Measurements from ENCODE around the gene PHKA2.

PHKA2 gene

DNA sequence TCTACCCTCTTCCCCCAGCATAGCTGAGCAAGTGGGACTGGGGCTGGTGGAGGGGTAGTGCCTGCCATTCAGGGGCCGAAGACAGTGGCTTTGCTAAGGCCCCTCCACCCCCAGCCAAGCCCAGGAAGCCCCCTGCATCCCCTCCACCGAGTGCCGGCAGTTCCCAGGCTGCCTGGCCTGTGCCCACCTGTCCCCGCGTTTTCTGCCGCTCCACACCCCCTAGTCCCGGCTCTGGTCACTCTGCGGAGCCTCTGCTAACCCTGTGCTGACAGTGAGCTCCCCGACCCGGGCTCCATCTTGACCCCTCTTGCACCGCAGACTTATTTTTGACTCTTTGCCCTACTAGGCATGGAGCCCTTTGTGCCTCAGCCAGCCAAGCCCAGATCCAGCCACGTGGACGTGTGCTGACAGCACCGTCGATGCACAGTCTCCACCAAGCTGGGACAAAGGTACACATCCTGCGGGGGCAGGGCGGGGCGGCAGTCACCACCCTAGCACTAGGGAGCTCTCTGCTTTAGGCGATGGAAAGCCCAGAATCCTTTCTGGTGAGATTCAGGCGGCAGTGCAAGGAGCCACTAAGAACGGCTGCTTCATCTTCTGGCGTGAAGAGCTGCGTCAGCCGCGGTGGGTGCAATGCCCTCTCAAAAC is 96.6 kb downstream of the PHKA2 start:
- TF ChIP-seq EZH2phosphoT487 (IDR thresholded peaks at IDR 0.05; ENCODE audit: low read depth): no peak
- TF ChIP-seq, protein P1, sequence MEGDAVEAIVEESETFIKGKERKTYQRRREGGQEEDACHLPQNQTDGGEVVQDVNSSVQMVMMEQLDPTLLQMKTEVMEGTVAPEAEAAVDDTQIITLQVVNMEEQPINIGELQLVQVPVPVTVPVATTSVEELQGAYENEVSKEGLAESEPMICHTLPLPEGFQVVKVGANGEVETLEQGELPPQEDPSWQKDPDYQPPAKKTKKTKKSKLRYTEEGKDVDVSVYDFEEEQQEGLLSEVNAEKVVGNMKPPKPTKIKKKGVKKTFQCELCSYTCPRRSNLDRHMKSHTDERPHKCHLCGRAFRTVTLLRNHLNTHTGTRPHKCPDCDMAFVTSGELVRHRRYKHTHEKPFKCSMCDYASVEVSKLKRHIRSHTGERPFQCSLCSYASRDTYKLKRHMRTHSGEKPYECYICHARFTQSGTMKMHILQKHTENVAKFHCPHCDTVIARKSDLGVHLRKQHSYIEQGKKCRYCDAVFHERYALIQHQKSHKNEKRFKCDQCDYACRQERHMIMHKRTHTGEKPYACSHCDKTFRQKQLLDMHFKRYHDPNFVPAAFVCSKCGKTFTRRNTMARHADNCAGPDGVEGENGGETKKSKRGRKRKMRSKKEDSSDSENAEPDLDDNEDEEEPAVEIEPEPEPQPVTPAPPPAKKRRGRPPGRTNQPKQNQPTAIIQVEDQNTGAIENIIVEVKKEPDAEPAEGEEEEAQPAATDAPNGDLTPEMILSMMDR (IDR thresholded peaks at IDR 0.05; ENCODE audit: low read depth, low read length): no peak
- Histone ChIP-seq H3K79me2 (ENCODE audit: low read length) (no peaks in the 10 kb centered on the region), H3K4me3 (ENCODE audit: low read length) (no peak overlapping the region), H3K9ac (ENCODE audit: low read length) (no peak overlapping the region), H4K20me1 (ENCODE audit: insufficient read depth, low read length) (no peaks in the 10 kb centered on the region), H3K36me3 (replicated peaks; ENCODE audit: low read depth, low read length) (no peaks in the 10 kb centered on the region), H2AFZ (ENCODE audit: low read depth, low read length) (no peak overlapping the region), H3K4me2 (ENCODE audit: low read length) (peak overlapping the region; percentile 93; the same call in 1 of the 2 replicates), H3K27me3 (ENCODE audit: low read depth, low read length) (no peaks in the 10 kb centered on the region), H3K27ac (ENCODE audit: low read length) (no peak overlapping the region), H3K9me3 (ENCODE audit: insufficient read depth, low read length) (no peaks in the 10 kb centered on the region), H3K4me1 (ENCODE audit: low read length) (peaks cover 11% of the 10 kb centered on the region; the same call in 1 of the 2 replicates)

DNA sequence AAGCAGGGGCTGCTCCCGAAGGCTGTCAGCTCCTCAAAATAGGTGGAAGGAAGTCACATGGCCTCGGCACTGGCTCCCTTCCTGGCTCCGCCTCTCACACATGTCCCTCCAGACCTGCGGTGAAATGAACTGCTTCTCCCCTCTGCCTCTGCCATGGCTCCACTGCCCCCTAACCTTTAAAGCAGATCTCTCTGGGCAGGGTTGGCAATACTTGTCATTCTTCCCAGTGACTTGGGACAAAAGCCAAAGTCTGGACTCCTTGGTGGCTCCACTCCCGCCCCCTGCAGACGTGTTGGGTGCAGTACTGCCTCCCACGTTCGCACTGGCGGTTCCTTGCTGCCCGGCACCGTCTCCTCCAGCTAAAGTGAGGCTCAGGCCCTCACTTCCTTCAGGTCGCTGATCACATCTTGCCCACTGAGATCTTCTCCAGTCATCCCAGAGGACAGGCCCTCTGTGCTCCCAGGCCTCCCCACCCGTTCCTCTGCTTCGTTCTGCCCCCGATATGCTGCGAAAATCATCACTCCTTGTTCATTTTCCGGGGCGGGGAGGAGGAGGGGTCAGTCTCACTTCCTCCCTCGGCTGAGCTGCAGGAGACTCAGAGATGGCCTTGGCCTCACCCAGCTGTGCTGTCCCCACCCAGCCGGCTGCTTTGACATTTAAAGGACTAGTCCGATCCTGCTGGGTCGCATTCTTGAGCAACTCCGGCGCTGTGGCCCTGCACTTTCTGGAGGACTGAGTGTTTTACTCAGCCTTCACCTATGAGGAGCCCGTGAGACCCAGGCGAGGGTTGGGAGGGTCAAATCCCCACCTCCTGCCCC is 97.4 kb downstream of the PHKA2 start:
- H3K27me3 ChIP-seq (ENCODE audit: low read depth, low read length): no peaks in the 10 kb centered on the region
- no peaks in the 10 kb centered on the region for H3K9me3 ChIP-seq (ENCODE audit: insufficient read depth, low read length)
- peaks cover 11% of the 10 kb centered on the region; the same call in 1 of the 2 replicates for H3K4me1 ChIP-seq (ENCODE audit: low read length)
- peak overlapping the region; percentile 93 for H3K4me2 ChIP-seq (ENCODE audit: low read length)
- peak overlapping the region; percentile 69 for H2AFZ ChIP-seq (ENCODE audit: low read depth, low read length)
- H3K4me3 ChIP-seq (ENCODE audit: low read length): peak overlapping the region; percentile 69
- H3K79me2 ChIP-seq (ENCODE audit: low read length): no peaks in the 10 kb centered on the region
- no peak overlapping the region for H3K27ac ChIP-seq (ENCODE audit: low read length)
- H3K36me3 ChIP-seq (replicated peaks; ENCODE audit: low read depth, low read length): no peaks in the 10 kb centered on the region
- TF ChIP-seq, protein P1 (IDR thresholded peaks at IDR 0.05; ENCODE audit: low read depth, low read length): peak; percentile 53
- TF ChIP-seq EZH2phosphoT487 (IDR thresholded peaks at IDR 0.05; ENCODE audit: low read depth): no peak
- H3K9ac ChIP-seq (ENCODE audit: low read length): peak overlapping the region; percentile 38
- H4K20me1 ChIP-seq (ENCODE audit: insufficient read depth, low read length): no peaks in the 10 kb centered on the region

DNA sequence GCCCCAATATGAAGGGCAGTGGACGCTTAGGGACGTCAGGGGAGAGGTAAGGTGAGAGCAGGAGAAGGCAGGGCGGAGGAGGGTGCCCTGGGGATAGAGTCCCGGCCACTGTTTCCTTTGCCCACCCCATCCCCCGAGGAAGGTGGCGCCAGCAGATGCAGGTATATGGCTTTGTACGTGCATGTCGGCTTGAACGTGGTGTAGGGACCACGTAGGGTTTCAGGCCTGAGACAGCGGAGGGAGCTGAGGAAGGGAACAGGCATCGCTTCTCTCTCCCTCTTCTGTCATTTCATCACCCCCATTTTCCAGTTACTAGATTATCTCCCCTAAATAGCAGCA is 97.9 kb downstream of the PHKA2 start:
- H3K79me2 ChIP-seq (ENCODE audit: low read length): no peaks in the 10 kb centered on the region
- H3K36me3 ChIP-seq (replicated peaks; ENCODE audit: low read depth, low read length): no peaks in the 10 kb centered on the region
- H4K20me1 ChIP-seq (ENCODE audit: insufficient read depth, low read length): no peaks in the 10 kb centered on the region
- H2AFZ ChIP-seq (ENCODE audit: low read depth, low read length): peak overlapping the region; percentile 69
- H3K4me3 ChIP-seq (ENCODE audit: low read length): peak overlapping the region; percentile 69
- H3K27me3 ChIP-seq (ENCODE audit: low read depth, low read length): no peaks in the 10 kb centered on the region
- no peaks in the 10 kb centered on the region for H3K9me3 ChIP-seq (ENCODE audit: insufficient read depth, low read length)
- no peak overlapping the region for H3K27ac ChIP-seq (ENCODE audit: low read length)
- TF ChIP-seq, protein P1 (IDR thresholded peaks at IDR 0.05; ENCODE audit: low read depth, low read length): no peak
- no peak for TF ChIP-seq EZH2phosphoT487 (IDR thresholded peaks at IDR 0.05; ENCODE audit: low read depth)
- H3K9ac ChIP-seq (ENCODE audit: low read length): peak overlapping the region; percentile 38; the same call in 1 of the 2 replicates
- peak overlapping the region; percentile 93 for H3K4me2 ChIP-seq (ENCODE audit: low read length)
- H3K4me1 ChIP-seq (ENCODE audit: low read length): peaks cover 11% of the 10 kb centered on the region; the same call in 1 of the 2 replicates

DNA sequence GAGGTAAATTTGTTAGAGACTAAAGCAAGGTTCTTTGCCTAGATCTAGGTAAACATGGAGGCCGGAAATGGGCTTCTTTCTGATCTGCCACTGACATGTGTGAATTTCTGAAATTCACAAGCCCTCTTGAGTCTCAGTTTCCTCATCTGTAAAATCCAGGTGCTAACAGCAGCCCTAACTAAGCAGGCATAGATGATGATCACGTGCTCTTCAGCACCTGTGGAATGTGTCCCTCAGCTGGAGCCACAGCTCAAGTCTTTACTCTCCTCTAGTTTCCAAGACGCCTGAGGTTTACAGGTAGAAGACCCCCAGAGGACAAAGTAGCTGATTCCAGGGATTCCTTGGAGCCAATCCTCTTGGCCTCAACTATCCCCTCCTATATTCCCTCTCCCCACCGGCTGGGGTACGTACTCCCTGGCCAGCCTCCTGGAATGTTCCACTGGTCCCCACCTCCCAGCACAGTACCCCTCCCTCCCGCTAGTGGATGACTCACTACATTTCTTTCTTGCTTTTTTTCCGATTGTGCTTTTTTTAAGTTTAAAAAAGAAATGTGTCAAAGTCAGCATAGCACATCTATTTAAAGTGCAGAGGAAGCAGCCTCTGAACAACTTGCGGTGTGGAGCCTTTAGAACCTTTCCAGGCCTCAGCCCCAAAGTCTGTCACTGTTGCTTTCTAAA is 98.4 kb downstream of the PHKA2 start:
- H3K9ac ChIP-seq (ENCODE audit: low read length): no peak overlapping the region

More for the DNA sequence above, 98.4 kb downstream of the PHKA2 start:
- no peaks in the 10 kb centered on the region for H3K9me3 ChIP-seq (ENCODE audit: insufficient read depth, low read length)
- H3K27ac ChIP-seq (ENCODE audit: low read length): no peak overlapping the region
- no peaks in the 10 kb centered on the region for H3K27me3 ChIP-seq (ENCODE audit: low read depth, low read length)
- H3K79me2 ChIP-seq (ENCODE audit: low read length): no peaks in the 10 kb centered on the region
- H3K36me3 ChIP-seq (replicated peaks; ENCODE audit: low read depth, low read length): no peaks in the 10 kb centered on the region
- TF ChIP-seq, protein P1 (IDR thresholded peaks at IDR 0.05; ENCODE audit: low read depth, low read length): no peak
- no peak for TF ChIP-seq EZH2phosphoT487 (IDR thresholded peaks at IDR 0.05; ENCODE audit: low read depth)
- peak overlapping the region; percentile 93 for H3K4me2 ChIP-seq (ENCODE audit: low read length)
- no peaks in the 10 kb centered on the region for H4K20me1 ChIP-seq (ENCODE audit: insufficient read depth, low read length)
- peak overlapping the region; percentile 69; the same call in 1 of the 2 replicates for H2AFZ ChIP-seq (ENCODE audit: low read depth, low read length)
- peaks cover 11% of the 10 kb centered on the region; the same call in 1 of the 2 replicates for H3K4me1 ChIP-seq (ENCODE audit: low read length)
- H3K4me3 ChIP-seq (ENCODE audit: low read length): peak overlapping the region; percentile 69

Measured in OCI-LY3 (cell line).